DOHH2 (cell line): ENCODE measurements around the gene PGM5.

Source experiments
- CTCF ChIP-seq: fragments of 200-600 bp; sonication (generic); IDR thresholded peaks from one replicate; pipeline ENCODE4 v1.5.1; 2014; ENCODE audit warnings: antibody characterized with exemption, mild to moderate bottlenecking, low read depth, low read length; ENCODE audit not compliant: poor library complexity, severe bottlenecking
- EZH2phosphoT487 ChIP-seq: fragments of 200-600 bp; sonication (generic); IDR thresholded peaks from 2 replicates; pipeline ENCODE4 v1.6.1; 2017; ENCODE audit warnings: borderline replicate concordance, mild to moderate bottlenecking, antibody characterized with exemption, low read length, moderate library complexity, mixed read lengths

GRCh38 chr9:68513385-68513784, 157.0 kb downstream of the PGM5 start:
- TF ChIP-seq CTCF: no peak
- no peak for TF ChIP-seq EZH2phosphoT487
